K562 (cell line): Measurements from ENCODE around the gene USP16. TPM values are rescaled to one million over a fixed set of nuclear protein-coding genes. Genes with fewer than 3 reads are reported as not detected.

Source experiments
- ATAC-seq: fragments of 200-7000 bp; cut with Tn5 transposase; 3 replicates; pipeline ENCODE4 v1.9.1; 2020; ENCODE audit warnings: moderate library complexity
- BruUV-seq: library from RNA; stranded (reverse); fragments of 400-500 nt; replicated peaks from 2 replicates; lab custom pipeline; 2021; lab: Mats Ljungman, UMichigan
- CTCF ChIA-PET: fragments of 300-600 bp; formaldehyde crosslinking; extraction: SDS; loops from one replicate; lab custom pipeline; 2021; ENCODE audit warnings: low intra/inter-chr PET ratio; lab: Yijun Ruan, JAX
- POLR2A ChIA-PET: fragments of 300-600, 350-650 bp; sonication (Branson Sonifier 250); formaldehyde crosslinking; extraction: SDS; loops from one replicate; lab custom pipeline; 2021; ENCODE audit warnings: antibody characterized with exemption, inconsistent platforms; lab: Yijun Ruan, JAX
- DNase-seq, 4 experiments: peaks; one replicate each; pipeline versions ENCODE4 v3.0.0 to v3.0.0-alpha.2; 2011 to 2018; ENCODE audit warnings: low spot score in 3 of 4, mixed read lengths in 3 of 4; ENCODE audit errors: extremely low read depth in 1 of 4
- FAIRE-seq: peaks from 2 replicates; lab custom pipeline; 2011; peaks lifted over from hg19 to GRCh38; lab: Jason Lieb, UNC
- H2AFZ ChIP-seq: 2 replicates; pipeline ENCODE4 v1.6.0; 2011; ENCODE audit warnings: low read depth, low read length, control low read depth, inconsistent platforms
- H3K27ac ChIP-seq: fragments of 200-600 bp; 3 replicates; pipeline ENCODE4 v1.8.0; 2011; ENCODE audit warnings: low read depth, mild to moderate bottlenecking, control low read depth, inconsistent platforms, low read length, moderate library complexity, mixed read lengths; ENCODE audit errors: extremely low read depth
- H3K27me3 ChIP-seq, 2 experiments: fragments of 300-600 bp in 1 of 2; 2 replicates in 1 of 2; 3 replicates in 1 of 2; pipeline versions ENCODE4 v1.6.0 to v1.8.0; 2011; ENCODE audit warnings: inconsistent platforms in 2 of 2, low read length in 2 of 2, mild to moderate bottlenecking in 1 of 2, mixed read lengths in 1 of 2, moderate library complexity in 1 of 2; ENCODE audit not compliant: control insufficient read depth in 2 of 2, insufficient read depth in 2 of 2
- H3K36me3 ChIP-seq: fragments of 300-600 bp; 3 replicates; pipeline ENCODE4 v1.8.0; 2011; ENCODE audit warnings: mild to moderate bottlenecking, low read length, inconsistent platforms; ENCODE audit not compliant: control insufficient read depth, insufficient read depth
- H3K4me1 ChIP-seq, 2 experiments: fragments of 200-600 bp in 1 of 2; replicated peaks in 1 of 2; 2 replicates in 1 of 2; 3 replicates in 1 of 2; pipeline versions ENCODE4 v1.5.1 to v1.8.0; 2011; ENCODE audit warnings: inconsistent platforms in 2 of 2, low read length in 2 of 2, mild to moderate bottlenecking in 1 of 2, mixed read lengths in 1 of 2, moderate library complexity in 1 of 2; ENCODE audit not compliant: control insufficient read depth in 2 of 2, insufficient read depth in 2 of 2
- H3K4me2 ChIP-seq: 2 replicates; pipeline ENCODE4 v1.6.1; 2011; ENCODE audit warnings: low read length, control low read depth, inconsistent platforms, mixed read lengths; ENCODE audit not compliant: insufficient read depth
- H3K4me3 ChIP-seq: fragments of 200-600 bp; sonication (generic), shearing (Covaris generic); 2 replicates; pipeline ENCODE4 v1.5.1; 2016; ENCODE audit warnings: control low read depth, inconsistent platforms
- H3K79me2 ChIP-seq: fragments of 200-600 bp; 3 replicates; pipeline ENCODE4 v1.8.0; 2011; ENCODE audit warnings: low read length, inconsistent platforms; ENCODE audit not compliant: control insufficient read depth, insufficient read depth
- H3K9ac ChIP-seq, 2 experiments: 2 replicates each; pipeline versions ENCODE4 v1.6.0 to v1.6.1; 2011; ENCODE audit warnings: low read depth in 2 of 2, low read length in 2 of 2, control low read depth in 1 of 2, inconsistent platforms in 1 of 2, mild to moderate bottlenecking in 1 of 2, mixed read lengths in 1 of 2; ENCODE audit not compliant: insufficient read depth in 1 of 2
- H3K9me1 ChIP-seq: one replicate; pipeline ENCODE4 v1.6.0; 2011; ENCODE audit warnings: inconsistent platforms, mild to moderate bottlenecking, low read length, moderate library complexity; ENCODE audit not compliant: control insufficient read depth, insufficient read depth
- H3K9me3 ChIP-seq: replicated peaks from 2 replicates; pipeline ENCODE4 v1.5.1; 2011; ENCODE audit warnings: low read depth, low read length, inconsistent platforms; ENCODE audit not compliant: control insufficient read depth, insufficient read depth
- H4K20me1 ChIP-seq: replicated peaks from 2 replicates; pipeline ENCODE4 v1.6.1; 2011; ENCODE audit warnings: low read length, inconsistent platforms, mixed read lengths; ENCODE audit not compliant: control insufficient read depth, insufficient read depth
- DACH1 ChIP-seq: fragments of 450-650 bp; IDR thresholded peaks from 2 replicates; pipeline ENCODE4 v1.6.1; 2018; ENCODE audit not compliant: partially characterized antibody
- HDAC6 ChIP-seq: IDR thresholded peaks from 2 replicates; pipeline ENCODE4 v1.6.1; 2012; ENCODE audit warnings: low read depth, mild to moderate bottlenecking, control low read depth, inconsistent platforms, low read length, moderate library complexity
- HEY1 ChIP-seq: fragments of 250-450 bp; sonication (Bioruptor Pico); IDR thresholded peaks from 2 replicates; pipeline ENCODE4 v1.5.0; 2020; ENCODE audit warnings: mild to moderate bottlenecking, moderate library complexity, borderline replicate concordance
- ILF3 ChIP-seq: fragments of 450-650 bp; IDR thresholded peaks from 2 replicates; pipeline ENCODE4 v1.6.1; 2018; ENCODE audit warnings: antibody characterized with exemption, mild to moderate bottlenecking, moderate library complexity, borderline replicate concordance
- PHB ChIP-seq: fragments of 250-450 bp; sonication (Bioruptor Pico); IDR thresholded peaks from 2 replicates; pipeline ENCODE4 v1.5.0; 2021
- PTTG1 ChIP-seq: fragments of 450-650 bp; IDR thresholded peaks from 2 replicates; pipeline ENCODE4 v1.6.1; 2016; ENCODE audit warnings: low read depth, mild to moderate bottlenecking, missing genetic modification characterization, missing compliant biosample characterization
- RFX7 ChIP-seq: fragments of 250-450 bp; sonication (Bioruptor Pico); IDR thresholded peaks from 2 replicates; pipeline ENCODE4 v1.5.1; 2021; ENCODE audit warnings: mild to moderate bottlenecking
- ZNF318 ChIP-seq, 2 experiments: fragments of 450-650 bp; IDR thresholded peaks; 2 replicates each; pipeline ENCODE4 v1.6.1; 2016; ENCODE audit warnings: mild to moderate bottlenecking in 2 of 2, borderline replicate concordance in 1 of 2, low read depth in 1 of 2, moderate library complexity in 1 of 2
- WGBS: fragments of 100-300 bp; shearing (Covaris generic); methylation state at CpG from one replicate; pipeline ENCODE4 v1.1.6; 2016; ENCODE audit warnings: low coverage, mixed read lengths; ENCODE audit not compliant: insufficient coverage; ENCODE audit errors: missing lambda C conversion rate; 5-methylcytosine and 5-hydroxymethylcytosine counted together
- in situ Hi-C: fragments of 300-500 bp; cut with MboI; formaldehyde crosslinking; loops from 4 replicates; pipeline ENCODE4 v1.15.0; 2018; ENCODE audit warnings: inconsistent platforms, mixed read lengths
- intact Hi-C: fragments of 100-400 bp; cut with micrococcal nuclease; formaldehyde crosslinking; loops from 2 replicates; pipeline ENCODE4 v1.14.2; 2022
- polyA plus RNA-seq, 8 experiments: library from polyadenylated mRNA; depleted of rRNA in 4 of 8; stranded (reverse) in 5 of 8; unstranded in 3 of 8; fragments of >200 nt; fragmentation: Nextera tagmentation in 2 of 8; fragmentation: Illumina TruSeq in 1 of 8; extraction: Ambion mirVana in 2 of 8; extraction: Trizol in 1 of 8; gene quantifications; 2 replicates each; pipeline versions ENCODE4 v1.2.1 to v1.2.3, GENCODE V29; 2011 to 2014; ENCODE audit warnings: inconsistent platforms in 1 of 8, missing spikeins in 1 of 8
- total RNA-seq, 7 experiments: library from RNA; depleted of rRNA in 6 of 7; stranded (reverse); fragments of >200 nt in 6 of 7; fragmentation: Illumina TruSeq in 2 of 7; extraction: Trizol in 2 of 7; gene quantifications; 2 replicates each; pipeline versions ENCODE4 v1.2.1 to v1.2.3, GENCODE V29; 2011 to 2021; ENCODE audit warnings: low replicate concordance in 1 of 7
- TF ChIP-seq, protein P1 (sequence below): fragments of 450-650 bp; IDR thresholded peaks from 2 replicates; pipeline ENCODE4 v1.6.1; 2017; ENCODE audit warnings: antibody characterized with exemption, mild to moderate bottlenecking

Gene USP16
- total and polyA plus RNA-seq, 9 of the 15 experiments (the other 6 are each of a cell fraction or from before 2014, with no cell fraction given) = 38.4 to 90.9 (median 62.8) TPM

- Histone ChIP-seq H4K20me1 (peaks cover 7% of the 10 kb centered on the region), H3K27me3 (no peaks in the 10 kb centered on the region; a peak in 1 of 5 replicates), H2AFZ (peak overlapping the region; percentile 71), H3K9me1 (no peaks in the 10 kb centered on the region), H3K36me3 (peaks cover 11% of the 10 kb centered on the region; the same call in 2 of the 3 replicates), H3K27ac (peak overlapping the region; percentile 78), H3K4me3 (peak overlapping the region; percentile 91), H3K9me3 (no peaks in the 10 kb centered on the region), H3K79me2 (peaks cover 44% of the 10 kb centered on the region), H3K4me2 (peak overlapping the region; percentile 100), H3K4me1 (peaks cover 4 to 8% of the 10 kb centered on the region in 2 experiments; a peak in 4 of 5 replicates), H3K9ac (peak overlapping the region; percentile 50 to 94; a peak in 3 of 4 replicates)
- ATAC-seq = no peak
- DNase-seq = peak in 1 of 4 experiments; percentile 22
- intact Hi-C loops (loop anchor here (1.0 to 2.0 kb wide), 2 partner anchors 9 to 80 kb away; partner anchors contain the start of gene CCT8), in situ Hi-C loops (no loop called here)
- POLR2A ChIA-PET = interaction anchor here (0.6 to 3.4 kb wide), 24 partner anchors 9 to 83 kb away, joined by 3 to 43 read pairs (median 4); partner anchors contain the start of genes CCT8, RWDD2B and USP16
- BruUV-seq = TSS peak; percentile 99
- CTCF ChIA-PET = no interaction called here
- WGBS = 13% methylated on average over 4 of the region's 4 CpGs
- FAIRE-seq = no peak
- TF ChIP-seq ZNF318 (IDR thresholded peaks at IDR 0.05; ENCODE audit: borderline replicate concordance in 1 of 2, low read depth in 1 of 2) = no peak
- TF ChIP-seq DACH1 = no peak
- TF ChIP-seq, protein P1, sequence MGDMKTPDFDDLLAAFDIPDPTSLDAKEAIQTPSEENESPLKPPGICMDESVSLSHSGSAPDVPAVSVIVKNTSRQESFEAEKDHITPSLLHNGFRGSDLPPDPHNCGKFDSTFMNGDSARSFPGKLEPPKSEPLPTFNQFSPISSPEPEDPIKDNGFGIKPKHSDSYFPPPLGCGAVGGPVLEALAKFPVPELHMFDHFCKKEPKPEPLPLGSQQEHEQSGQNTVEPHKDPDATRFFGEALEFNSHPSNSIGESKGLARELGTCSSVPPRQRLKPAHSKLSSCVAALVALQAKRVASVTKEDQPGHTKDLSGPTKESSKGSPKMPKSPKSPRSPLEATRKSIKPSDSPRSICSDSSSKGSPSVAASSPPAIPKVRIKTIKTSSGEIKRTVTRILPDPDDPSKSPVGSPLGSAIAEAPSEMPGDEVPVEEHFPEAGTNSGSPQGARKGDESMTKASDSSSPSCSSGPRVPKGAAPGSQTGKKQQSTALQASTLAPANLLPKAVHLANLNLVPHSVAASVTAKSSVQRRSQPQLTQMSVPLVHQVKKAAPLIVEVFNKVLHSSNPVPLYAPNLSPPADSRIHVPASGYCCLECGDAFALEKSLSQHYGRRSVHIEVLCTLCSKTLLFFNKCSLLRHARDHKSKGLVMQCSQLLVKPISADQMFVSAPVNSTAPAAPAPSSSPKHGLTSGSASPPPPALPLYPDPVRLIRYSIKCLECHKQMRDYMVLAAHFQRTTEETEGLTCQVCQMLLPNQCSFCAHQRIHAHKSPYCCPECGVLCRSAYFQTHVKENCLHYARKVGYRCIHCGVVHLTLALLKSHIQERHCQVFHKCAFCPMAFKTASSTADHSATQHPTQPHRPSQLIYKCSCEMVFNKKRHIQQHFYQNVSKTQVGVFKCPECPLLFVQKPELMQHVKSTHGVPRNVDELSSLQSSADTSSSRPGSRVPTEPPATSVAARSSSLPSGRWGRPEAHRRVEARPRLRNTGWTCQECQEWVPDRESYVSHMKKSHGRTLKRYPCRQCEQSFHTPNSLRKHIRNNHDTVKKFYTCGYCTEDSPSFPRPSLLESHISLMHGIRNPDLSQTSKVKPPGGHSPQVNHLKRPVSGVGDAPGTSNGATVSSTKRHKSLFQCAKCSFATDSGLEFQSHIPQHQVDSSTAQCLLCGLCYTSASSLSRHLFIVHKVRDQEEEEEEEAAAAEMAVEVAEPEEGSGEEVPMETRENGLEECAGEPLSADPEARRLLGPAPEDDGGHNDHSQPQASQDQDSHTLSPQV = 0 out of 2 replicates have a peak, but pooled peaks have one; percentile 17
- no peak for TF ChIP-seq RFX7 (CRISPR knock-in tag)
- TF ChIP-seq PHB (CRISPR knock-in tag) = 0 out of 2 replicates have a peak, but pooled peaks have one; percentile 38
- no peak for TF ChIP-seq PTTG1 (tag)
- 0 out of 2 replicates have a peak, but pooled peaks have one; percentile 53 for TF ChIP-seq HEY1 (CRISPR knock-in tag)
- 0 out of 2 replicates have a peak, but pooled peaks have one; percentile 31 for TF ChIP-seq ILF3
- TF ChIP-seq HDAC6 = no peak
Observed at GRCh38 chr21:28993293-28993629, 31.2 kb upstream of the USP16 start.
